GM19239 (cell line): Measurements from ENCODE around the gene HNRNPA1.

Experiments
- DNase-seq: peaks from one replicate; pipeline ENCODE4 v3.0.0; 2011; ENCODE audit warnings: low spot score; ENCODE audit not compliant: insufficient read length
- FAIRE-seq: peaks from 2 replicates; lab custom pipeline; 2011; peaks lifted over from hg19 to GRCh38; lab: Jason Lieb, UNC

Gene HNRNPA1

DNA sequence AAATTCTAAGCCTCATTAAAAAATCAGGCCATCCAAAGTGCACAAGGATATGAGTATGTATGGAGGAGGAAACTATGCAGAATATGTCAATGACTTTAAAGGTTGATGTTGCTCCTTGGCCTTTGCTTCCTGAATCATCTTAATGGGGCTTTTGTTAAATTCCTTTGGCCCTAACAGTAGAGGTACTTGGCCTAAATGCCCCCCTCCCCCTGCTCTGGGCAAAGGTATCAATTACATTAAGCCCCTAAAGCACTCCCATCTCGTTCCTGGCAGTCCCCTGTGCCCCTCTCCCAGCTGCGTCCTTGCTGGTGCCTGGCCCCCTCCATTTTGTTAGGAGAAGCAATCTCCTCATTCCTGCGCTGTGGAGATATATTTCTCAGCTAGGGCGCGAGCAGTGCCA, 49.2 kb downstream of the HNRNPA1 start:
- DNase-seq (no peak), FAIRE-seq (no peak)

DNA sequence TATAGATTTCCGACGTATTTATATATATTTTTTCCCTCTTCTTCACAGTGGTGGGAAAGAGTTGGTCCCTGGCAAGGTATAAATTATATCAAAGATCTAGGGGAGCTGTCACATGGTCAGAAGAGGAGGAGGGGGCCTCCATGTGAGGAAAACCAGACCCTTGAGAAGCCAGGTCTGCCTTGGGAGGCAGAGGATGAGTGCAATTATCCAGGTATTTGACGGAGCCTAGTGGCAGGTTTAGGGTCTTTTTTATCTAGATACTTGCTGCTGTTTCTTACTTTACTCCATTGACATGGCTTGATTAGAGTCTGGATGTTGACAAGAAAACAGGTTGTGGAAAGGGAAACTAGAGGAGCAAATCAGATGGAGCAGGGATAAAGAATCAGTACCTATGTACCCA, 49.9 kb downstream of the HNRNPA1 start:
- DNase-seq (no peak), FAIRE-seq (no peak)

GRCh38 chr12:54331461-54331860, 50.9 kb downstream of the HNRNPA1 start:
- no peak for DNase-seq
- no peak for FAIRE-seq

GRCh38 chr12:54333420-54334034, 53.0 kb downstream of the HNRNPA1 start:
- DNase-seq (no peak), FAIRE-seq (no peak)
